ENCODE measurements around the gene ATP7B. TPM values are rescaled to one million over a fixed set of nuclear protein-coding genes. Genes with fewer than 3 reads are reported as not detected.
A peak's percentile ranks its signal among the peaks of the same experiment; 100 is the strongest.

The ATP7B gene
- total and polyA plus RNA-seq, 2 of the 4 experiments (the other 2 are of a cell fraction) = 2.7 to 2.9 TPM

- ChIA-PET CTCF (no interaction called here), POLR2A (ENCODE audit: unreplicated experiment) (no interaction called here)
- Histone ChIP-seq H3K23ac (ENCODE audit: low read depth, low read length) (no peak overlapping the region), H2BK15ac (ENCODE audit: low read depth, low read length) (no peak overlapping the region), H3K4me2 (ENCODE audit: low read depth, low read length) (no peak overlapping the region), H3K36me3 (ENCODE audit: control insufficient read depth, insufficient read depth, low read length) (no peaks in the 10 kb centered on the region), H3K9me3 (ENCODE audit: control insufficient read depth, insufficient read depth, low read length) (no peaks in the 10 kb centered on the region), H2AK5ac (ENCODE audit: low read depth, low read length) (no peak overlapping the region), H3K27ac (ENCODE audit: insufficient read depth, low read length) (no peak overlapping the region), H2BK20ac (ENCODE audit: low read depth, low read length) (no peak overlapping the region), H4K20me1 (ENCODE audit: insufficient read depth, low read length) (no peaks in the 10 kb centered on the region; the same call in 1 of the 2 replicates), H4K8ac (ENCODE audit: low read depth in 2 of 2, low read length in 2 of 2) (no peak overlapping the region), H4K5ac (ENCODE audit: low read depth, low read length) (no peak overlapping the region), H2BK120ac (ENCODE audit: low read depth, low read length) (no peak overlapping the region), H3K4ac (ENCODE audit: low read depth, low read length) (no peak overlapping the region), H3K9me1 (ENCODE audit: insufficient read depth, low read length) (0 out of 2 replicates have a peak, but pooled peaks cover 4% of the 10 kb centered on the region), H3K14ac (replicated peaks; ENCODE audit: low read depth, low read length) (no peak overlapping the region), H3K79me1 (ENCODE audit: low read depth in 1 of 2, low read length in 2 of 2) (no peaks in the 10 kb centered on the region), H3K4me1 (ENCODE audit: control insufficient read depth, insufficient read depth, low read length) (no peaks in the 10 kb centered on the region), H2AFZ (replicated peaks; ENCODE audit: low read length, poor library complexity) (no peak overlapping the region), H4K91ac (ENCODE audit: insufficient read depth, low read depth, low read length) (no peak overlapping the region), H3K18ac (ENCODE audit: low read depth, low read length) (no peak overlapping the region), H3K4me3 (ENCODE audit: insufficient read depth, low read depth, low read length) (no peak overlapping the region), H2AK9ac (replicated peaks; ENCODE audit: low read depth, low read length, poor library complexity) (no peak overlapping the region), H3K56ac (ENCODE audit: extremely low read depth, insufficient read depth, low read length) (no peak overlapping the region), H3K27me3 (ENCODE audit: control insufficient read depth, insufficient read depth, low read length) (no peaks in the 10 kb centered on the region; the same call in 1 of the 2 replicates), H2BK5ac (ENCODE audit: low read depth, low read length, poor library complexity, severe bottlenecking) (peak overlapping the region; percentile 24), H3K9ac (ENCODE audit: low read depth, low read length) (no peak overlapping the region)
- dilution Hi-C loops (cut with HindIII; ENCODE audit: low sequenced_read_pairs, unreplicated experiment) = no loop called here
- intact Hi-C loops (cut with micrococcal nuclease) = no loop called here
- ATAC-seq (ENCODE audit: low read depth) (no peak), DNase-seq (no peak)
- in situ Hi-C loops (cut with MboI; ENCODE audit: low sequenced_read_pairs) = no loop called here
- WGBS, 2 experiments (ENCODE audit: extremely low coverage in 2 of 2, insufficient read length in 1 of 2) = no CpG with 5 or more reads among the region's 5 CpGs
- TF ChIP-seq CEBPB (IDR thresholded peaks at IDR 0.05; ENCODE audit: low read depth, low read length) = no peak
- no peak for TF ChIP-seq CHD1 (IDR thresholded peaks at IDR 0.05; ENCODE audit: low read depth, low read length)
- TF ChIP-seq CTCF (conservative IDR thresholded peaks at IDR 0.05; ENCODE audit: low read depth, low read length) = no peak
- TF ChIP-seq MAZ (IDR thresholded peaks at IDR 0.05; ENCODE audit: borderline replicate concordance, low read depth, low read length) = no peak
- no peak for TF ChIP-seq MAFK (IDR thresholded peaks at IDR 0.05; ENCODE audit: low read depth, low read length)
- no peak for TF ChIP-seq POLR2A (IDR thresholded peaks at IDR 0.05; ENCODE audit: low read depth, low read length)
- TF ChIP-seq RAD21 (IDR thresholded peaks at IDR 0.05; ENCODE audit: low read length) = no peak
- no peak for TF ChIP-seq USF2 (IDR thresholded peaks at IDR 0.05; ENCODE audit: low read depth, low read length)
- no peak for TF ChIP-seq BHLHE40 (IDR thresholded peaks at IDR 0.05; ENCODE audit: low read depth, low read length)
- no peak for TF ChIP-seq ELK1 (IDR thresholded peaks at IDR 0.05; ENCODE audit: borderline replicate concordance, low read depth, low read length)
- no peak for TF ChIP-seq FOS (IDR thresholded peaks at IDR 0.05; ENCODE audit: low read depth, low read length)
- no TSS peak for BruUV-seq (replicated peaks)
Observed at GRCh38 chr13:51925865-51926527, 85.3 kb downstream of the ATP7B start.

Data from IMR-90 (cell line).